ENCODE data around the gene PUS10. TPM values are rescaled to one million over a fixed set of nuclear protein-coding genes. Genes with fewer than 3 reads are reported as not detected.

The PUS10 gene
- total and polyA plus RNA-seq, 2 of the 8 experiments (the other 6 are each of a cell fraction or from before 2014, with no cell fraction given), result 1.3 to 3.1 TPM

- Histone ChIP-seq H4K91ac (replicated peaks; ENCODE audit: insufficient read length, low read length) (no peak overlapping the region), H3K56ac (replicated peaks; ENCODE audit: insufficient read length, low read depth, low read length) (no peak overlapping the region), H3K4me2 (ENCODE audit: insufficient read depth in 1 of 2, low read depth in 2 of 2, low read length in 2 of 2) (peak overlapping the region in 1 of 2 experiments; percentile 33; a peak in 1 of 4 replicates), H2BK12ac (ENCODE audit: low read depth, low read length) (no peak overlapping the region), H3K18ac (ENCODE audit: extremely low read depth, low read length) (no peak overlapping the region), H2AK5ac (ENCODE audit: low read depth, low read length) (no peak overlapping the region), H3K27ac (ENCODE audit: low read depth, low read length) (no peak overlapping the region), H3K79me1 (ENCODE audit: low read depth, low read length) (no peaks in the 10 kb centered on the region), H2BK20ac (ENCODE audit: low read length) (no peak overlapping the region), H3K36me3 (ENCODE audit: control insufficient read depth in 2 of 4, insufficient read depth in 4 of 4, low read length in 3 of 4) (peaks cover 0 to 4% (median 2%) of the 10 kb centered on the region in 4 experiments; a peak in 3 of 8 replicates), H4K20me1 (replicated peaks in 1 of 2; ENCODE audit: control insufficient read depth in 1 of 2, insufficient read depth in 2 of 2, low read length in 2 of 2) (no peaks in the 10 kb centered on the region), H4K5ac (ENCODE audit: insufficient read length, low read depth, low read length) (no peak overlapping the region), H4K8ac (ENCODE audit: extremely low read depth, insufficient read depth, low read length) (no peak overlapping the region), H3K9me3 (ENCODE audit: insufficient read depth in 2 of 2, low read depth in 1 of 2, low read length in 1 of 2) (no peaks in the 10 kb centered on the region), H3K23ac (ENCODE audit: insufficient read length) (no peak overlapping the region), H2BK15ac (ENCODE audit: low read length) (no peak overlapping the region), H3K79me2 (ENCODE audit: control insufficient read depth in 1 of 2, insufficient read depth in 2 of 2, low read length in 2 of 2) (no peaks in the 10 kb centered on the region), H3K4ac (replicated peaks; ENCODE audit: insufficient read length, low read depth, low read length) (no peak overlapping the region), H3K27me3 (replicated peaks in 1 of 4; ENCODE audit: control insufficient read depth in 3 of 4, extremely low read depth in 1 of 4, insufficient read depth in 3 of 4, low read length in 3 of 4) (no peaks in the 10 kb centered on the region), H3K23me2 (ENCODE audit: low read depth, low read length) (peaks cover 3% of the 10 kb centered on the region; the same call in 1 of the 2 replicates), H2BK5ac (ENCODE audit: low read depth, low read length) (no peak overlapping the region), H2BK120ac (replicated peaks; ENCODE audit: low read depth, low read length) (no peak overlapping the region), H3K14ac (ENCODE audit: insufficient read length) (no peak overlapping the region), H3K4me1 (replicated peaks in 1 of 4; ENCODE audit: control insufficient read depth in 3 of 4, insufficient read depth in 4 of 4, low read length in 3 of 4) (peaks cover 0 to 5% (median 0%) of the 10 kb centered on the region in 4 experiments; a peak in 1 of 7 replicates), H3K4me3 (ENCODE audit: extremely low read depth in 1 of 4, insufficient read depth in 2 of 4, low read depth in 3 of 4, low read length in 4 of 4) (no peak overlapping the region), H2AFZ (ENCODE audit: low read length) (peak overlapping the region; percentile 31; the same call in 1 of the 2 replicates), H3K9ac (replicated peaks in 1 of 4; ENCODE audit: extremely low read depth in 1 of 4, low read depth in 3 of 4, low read length in 3 of 4) (no peak overlapping the region)
- WGBS, 2 experiments (ENCODE audit: extremely low coverage in 1 of 2, insufficient coverage in 1 of 2, insufficient read length in 1 of 2, insufficient replicate concordance in 2 of 2, low coverage in 1 of 2, low lambda C conversion rate in 2 of 2, missing lambda C conversion rate in 1 of 2), result 80% methylated on average over 7 of the region's 7 CpGs; no CpG with 5 or more reads in 1 of the 2 experiments
- CTCF ChIA-PET (ENCODE audit: partially characterized antibody), result no interaction called here
- POLR2A ChIA-PET (ENCODE audit: partially characterized antibody), result no interaction called here
- no peak for FAIRE-seq
- DNase-seq (ENCODE audit: low read depth in 1 of 2, low spot score in 2 of 2), result no peak
Observed at GRCh38 chr2:60925994-60926740, 91.9 kb downstream of the PUS10 start.
